ENCODE data around the gene VAT1. TPM values are rescaled to one million over a fixed set of nuclear protein-coding genes. Genes with fewer than 3 reads are reported as not detected.
"Not testable (repeated sequence)": the region's sequence is repeated elsewhere in the genome, so short reads cannot be mapped to it uniquely, and the experiment has no call there.

Gene VAT1
- total RNA-seq, 1 donor from 2014 or later = 267 TPM

- no peak for TF ChIP-seq CTCF (IDR thresholded peaks at IDR 0.05)
- Histone ChIP-seq H3K27ac (no peak overlapping the region), H3K27me3 (no peaks in the 10 kb centered on the region), H3K9me3 (no peaks in the 10 kb centered on the region), H3K4me1 (no peaks in the 10 kb centered on the region), H3K4me3 (no peak overlapping the region), H3K36me3 (no peaks in the 10 kb centered on the region)
- intact Hi-C loops (cut with DNase I) = no loop called here
- DNase-seq (no peak), ATAC-seq (no peak)
These were observed 40.9 kb upstream of the VAT1 start for GRCh38 chr17:43062984-43063638.

- no peak for DNase-seq
- intact Hi-C loops (cut with DNase I) = no loop called here
- no peak for TF ChIP-seq CTCF (IDR thresholded peaks at IDR 0.05)
- no peak overlapping the region for H3K27ac ChIP-seq
- no peak for ATAC-seq
- H3K4me3 ChIP-seq = no peak overlapping the region
- H3K36me3 ChIP-seq = no peaks in the 10 kb centered on the region
- H3K9me3 ChIP-seq = no peaks in the 10 kb centered on the region
- H3K4me1 ChIP-seq = no peaks in the 10 kb centered on the region
- no peaks in the 10 kb centered on the region for H3K27me3 ChIP-seq
These were observed 33.9 kb upstream of the VAT1 start for GRCh38 chr17:43056051-43056450.

- H3K36me3 ChIP-seq; H3K4me1 ChIP-seq; H3K27me3 ChIP-seq; H3K9me3 ChIP-seq; intact Hi-C loops (cut with DNase I); H3K4me3 ChIP-seq; H3K27ac ChIP-seq; ATAC-seq; DNase-seq: not testable (repeated sequence)
These were observed 30.8 kb upstream of the VAT1 start for GRCh38 chr17:43053008-43053407.

- Histone ChIP-seq H3K9me3 (no peaks in the 10 kb centered on the region), H3K36me3 (no peaks in the 10 kb centered on the region), H3K27ac (no peak overlapping the region), H3K4me1 (no peaks in the 10 kb centered on the region), H3K4me3 (no peak overlapping the region), H3K27me3 (no peaks in the 10 kb centered on the region)
- no peak for DNase-seq
- ATAC-seq = no peak
- intact Hi-C loops (cut with DNase I) = no loop called here
- no peak for TF ChIP-seq CTCF (IDR thresholded peaks at IDR 0.05)
These were observed 29.8 kb upstream of the VAT1 start for GRCh38 chr17:43051969-43052368.

- Histone ChIP-seq H3K4me1 (no peaks in the 10 kb centered on the region), H3K4me3 (no peak overlapping the region), H3K27ac (no peak overlapping the region), H3K27me3 (no peaks in the 10 kb centered on the region), H3K9me3 (no peaks in the 10 kb centered on the region), H3K36me3 (no peaks in the 10 kb centered on the region)
- no peak for ATAC-seq
- no peak for DNase-seq
- intact Hi-C loops (cut with DNase I) = no loop called here
- TF ChIP-seq CTCF (IDR thresholded peaks at IDR 0.05) = no peak
These were observed 21.8 kb upstream of the VAT1 start for GRCh38 chr17:43044024-43044423.

GRCh38 chr17:43043307-43043706, 21.1 kb upstream of the VAT1 start:
- no peak overlapping the region for H3K27ac ChIP-seq
- H3K9me3 ChIP-seq = no peaks in the 10 kb centered on the region
- H3K27me3 ChIP-seq = no peaks in the 10 kb centered on the region
- H3K36me3 ChIP-seq = no peaks in the 10 kb centered on the region
- no peak for TF ChIP-seq CTCF (IDR thresholded peaks at IDR 0.05)
- no peaks in the 10 kb centered on the region for H3K4me1 ChIP-seq
- DNase-seq = no peak
- ATAC-seq = no peak
- intact Hi-C loops (cut with DNase I) = no loop called here
- no peak overlapping the region for H3K4me3 ChIP-seq

Data from upper lobe of right lung (tissue), 1 donor.